Measurements from ENCODE around the gene SLC8A1. TPM values are rescaled to one million over a fixed set of nuclear protein-coding genes. Genes with fewer than 3 reads are reported as not detected.

Gene SLC8A1
- total RNA-seq, 4 donors from 2014 or later = 2.2 to 45.0 (median 9.6) TPM

DNA sequence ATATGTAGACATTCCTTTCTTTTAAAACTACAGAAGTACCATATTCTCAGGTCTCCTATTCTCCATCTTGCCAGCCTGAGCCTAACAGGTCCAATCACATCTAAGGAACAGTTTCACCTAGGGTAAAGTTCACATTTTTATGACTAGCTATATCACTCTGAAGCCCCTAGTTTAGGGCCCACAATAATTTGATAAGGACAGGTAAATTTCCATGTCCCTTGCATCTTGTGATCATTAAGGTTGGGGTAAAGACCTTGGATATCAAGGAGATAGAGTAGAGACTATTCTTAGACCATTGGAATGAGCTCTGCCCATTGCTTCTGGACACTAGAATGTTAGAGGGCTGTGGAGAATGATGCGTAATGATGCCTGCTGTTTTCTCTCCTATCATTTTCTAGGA is 185.7 kb downstream of the SLC8A1 start:
- TF ChIP-seq, protein P1, sequence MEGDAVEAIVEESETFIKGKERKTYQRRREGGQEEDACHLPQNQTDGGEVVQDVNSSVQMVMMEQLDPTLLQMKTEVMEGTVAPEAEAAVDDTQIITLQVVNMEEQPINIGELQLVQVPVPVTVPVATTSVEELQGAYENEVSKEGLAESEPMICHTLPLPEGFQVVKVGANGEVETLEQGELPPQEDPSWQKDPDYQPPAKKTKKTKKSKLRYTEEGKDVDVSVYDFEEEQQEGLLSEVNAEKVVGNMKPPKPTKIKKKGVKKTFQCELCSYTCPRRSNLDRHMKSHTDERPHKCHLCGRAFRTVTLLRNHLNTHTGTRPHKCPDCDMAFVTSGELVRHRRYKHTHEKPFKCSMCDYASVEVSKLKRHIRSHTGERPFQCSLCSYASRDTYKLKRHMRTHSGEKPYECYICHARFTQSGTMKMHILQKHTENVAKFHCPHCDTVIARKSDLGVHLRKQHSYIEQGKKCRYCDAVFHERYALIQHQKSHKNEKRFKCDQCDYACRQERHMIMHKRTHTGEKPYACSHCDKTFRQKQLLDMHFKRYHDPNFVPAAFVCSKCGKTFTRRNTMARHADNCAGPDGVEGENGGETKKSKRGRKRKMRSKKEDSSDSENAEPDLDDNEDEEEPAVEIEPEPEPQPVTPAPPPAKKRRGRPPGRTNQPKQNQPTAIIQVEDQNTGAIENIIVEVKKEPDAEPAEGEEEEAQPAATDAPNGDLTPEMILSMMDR (IDR thresholded peaks at IDR 0.05) = no peak
- TF ChIP-seq POLR2A (IDR thresholded peaks at IDR 0.05) = no peak
- H3K9me3 ChIP-seq = no peaks in the 10 kb centered on the region
- no peaks in the 10 kb centered on the region for H3K27me3 ChIP-seq
- intact Hi-C loops (cut with DNase I) = no loop called here
- no peaks in the 10 kb centered on the region for H3K36me3 ChIP-seq
- no peaks in the 10 kb centered on the region for H3K4me1 ChIP-seq
- H3K4me3 ChIP-seq = no peak overlapping the region
- no peak for DNase-seq
- H3K27ac ChIP-seq = no peak overlapping the region
- 93 to 100% methylated on average over 1 of the region's 1 CpG for WGBS, 2 donors

- no peaks in the 10 kb centered on the region for H3K27me3 ChIP-seq
- no peaks in the 10 kb centered on the region for H3K36me3 ChIP-seq
- no peak for DNase-seq
- no peaks in the 10 kb centered on the region for H3K4me1 ChIP-seq
- TF ChIP-seq POLR2A (IDR thresholded peaks at IDR 0.05) = no peak
- TF ChIP-seq, protein P1 (IDR thresholded peaks at IDR 0.05) = no peak
- no peaks in the 10 kb centered on the region for H3K9me3 ChIP-seq
- no peak overlapping the region for H3K4me3 ChIP-seq
- no peak overlapping the region for H3K27ac ChIP-seq
- intact Hi-C loops (cut with DNase I) = no loop called here
Measured at GRCh38 chr2:40265602-40266001, 186.3 kb downstream of the SLC8A1 start.

- TF ChIP-seq, protein P1 (IDR thresholded peaks at IDR 0.05) = no peak
- no peak for TF ChIP-seq POLR2A (IDR thresholded peaks at IDR 0.05)
- H3K4me3 ChIP-seq = no peak overlapping the region
- no peaks in the 10 kb centered on the region for H3K27me3 ChIP-seq
- no peaks in the 10 kb centered on the region for H3K4me1 ChIP-seq
- intact Hi-C loops (cut with DNase I) = no loop called here
- 77 to 78% methylated on average over 2 of the region's 2 CpGs for WGBS, 2 donors
- H3K36me3 ChIP-seq = no peaks in the 10 kb centered on the region
- no peaks in the 10 kb centered on the region for H3K9me3 ChIP-seq
- no peak overlapping the region for H3K27ac ChIP-seq
- DNase-seq = no peak
Measured at GRCh38 chr2:40261042-40261441, 190.8 kb downstream of the SLC8A1 start.

- H3K27ac ChIP-seq = no peak overlapping the region
- H3K9me3 ChIP-seq = no peaks in the 10 kb centered on the region
- no peak for DNase-seq
- TF ChIP-seq, protein P1 (IDR thresholded peaks at IDR 0.05) = no peak
- no peak for TF ChIP-seq POLR2A (IDR thresholded peaks at IDR 0.05)
- 44 to 66% methylated on average over 2 of the region's 2 CpGs for WGBS, 2 donors
- intact Hi-C loops (cut with DNase I) = no loop called here
- no peaks in the 10 kb centered on the region for H3K4me1 ChIP-seq
- no peak overlapping the region for H3K4me3 ChIP-seq
- H3K36me3 ChIP-seq = no peaks in the 10 kb centered on the region
- H3K27me3 ChIP-seq = no peaks in the 10 kb centered on the region
Measured at GRCh38 chr2:40260437-40260836, 191.5 kb downstream of the SLC8A1 start.

DNA sequence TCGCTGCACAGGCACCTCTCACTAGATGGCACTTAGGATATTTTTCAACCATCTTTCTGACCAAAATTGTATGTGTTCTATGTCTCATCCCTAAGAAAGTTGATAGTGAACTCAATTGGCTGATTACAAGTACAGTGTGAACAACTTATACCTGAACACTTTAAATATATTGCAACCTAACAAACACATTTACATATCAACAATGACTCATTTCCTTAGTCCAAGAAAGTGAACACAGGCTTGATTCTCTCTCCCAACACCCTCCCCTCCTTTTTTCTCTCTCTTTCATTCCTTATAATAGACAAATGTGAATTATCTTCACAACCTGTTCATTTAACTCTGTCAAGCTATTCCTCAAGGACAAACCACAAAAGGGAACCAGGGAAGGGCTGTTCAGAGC is 192.0 kb downstream of the SLC8A1 start:
- TF ChIP-seq, protein P1 (IDR thresholded peaks at IDR 0.05) = no peak
- no peak for TF ChIP-seq POLR2A (IDR thresholded peaks at IDR 0.05)
- H3K4me3 ChIP-seq = no peak overlapping the region
- no peak for DNase-seq
- H3K36me3 ChIP-seq = no peaks in the 10 kb centered on the region
- no peaks in the 10 kb centered on the region for H3K4me1 ChIP-seq
- intact Hi-C loops (cut with DNase I) = no loop called here
- no peaks in the 10 kb centered on the region for H3K27me3 ChIP-seq
- no peak overlapping the region for H3K27ac ChIP-seq
- H3K9me3 ChIP-seq = no peaks in the 10 kb centered on the region
- 93 to 95% methylated on average over 1 of the region's 1 CpG for WGBS, 2 donors
